Activated CD4-positive, alpha-beta T cell treated with anti-CD3 and anti-CD28 coated beads, Interleukin-2, Interleukin-6, amounts not matched to agents 100 ng/mL and 50 ng/mL, durations not matched to agents 16 hours and 8 hours (primary cell): Measurements from ENCODE around the gene ASS1.
"Not testable (repeated sequence)": the region's sequence is repeated elsewhere in the genome, so short reads cannot be mapped to it uniquely, and the experiment has no call there.

ENCODE experiments used
- DNase-seq: peaks from one replicate; pipeline ENCODE4 v3.0.0-alpha.2; 2020

The ASS1 gene

DNA sequence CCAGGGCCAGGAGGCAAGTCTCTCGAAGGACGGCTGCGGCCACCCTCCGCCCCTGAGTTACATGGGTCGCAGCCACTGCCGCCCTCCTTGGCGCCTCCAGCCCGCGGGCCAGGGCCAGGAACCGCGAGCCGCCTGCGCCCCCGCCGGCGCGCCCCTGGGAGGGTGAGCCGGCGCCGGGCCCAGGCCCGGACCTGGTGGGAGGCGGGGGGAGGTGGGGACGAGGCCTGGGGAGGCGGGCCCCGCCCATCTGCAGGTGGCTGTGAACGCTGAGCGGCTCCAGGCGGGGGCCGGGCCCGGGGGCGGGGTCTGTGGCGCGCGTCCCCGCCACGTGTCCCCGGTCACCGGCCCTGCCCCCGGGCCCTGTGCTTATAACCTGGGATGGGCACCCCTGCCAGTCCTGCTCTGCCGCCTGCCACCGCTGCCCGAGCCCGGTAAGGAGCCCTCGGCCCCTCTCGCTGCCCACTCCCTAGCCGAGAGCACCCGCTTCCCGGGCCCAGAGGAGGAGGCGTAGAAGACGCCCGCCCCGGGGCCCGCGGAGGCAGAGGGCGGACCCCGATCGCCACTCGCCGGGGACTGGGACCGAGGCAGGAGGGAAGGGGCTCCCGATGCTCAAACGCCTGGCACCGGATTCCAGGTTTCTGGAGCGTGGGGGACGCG is at the start of gene ASS1:
Gene ASS1, plus strand, starts transcription at position 397 of the 657 bp plus-strand sequence. CDS start 7,268 bp downstream, outside the sequence.
- peak; percentile 47 for DNase-seq

DNA sequence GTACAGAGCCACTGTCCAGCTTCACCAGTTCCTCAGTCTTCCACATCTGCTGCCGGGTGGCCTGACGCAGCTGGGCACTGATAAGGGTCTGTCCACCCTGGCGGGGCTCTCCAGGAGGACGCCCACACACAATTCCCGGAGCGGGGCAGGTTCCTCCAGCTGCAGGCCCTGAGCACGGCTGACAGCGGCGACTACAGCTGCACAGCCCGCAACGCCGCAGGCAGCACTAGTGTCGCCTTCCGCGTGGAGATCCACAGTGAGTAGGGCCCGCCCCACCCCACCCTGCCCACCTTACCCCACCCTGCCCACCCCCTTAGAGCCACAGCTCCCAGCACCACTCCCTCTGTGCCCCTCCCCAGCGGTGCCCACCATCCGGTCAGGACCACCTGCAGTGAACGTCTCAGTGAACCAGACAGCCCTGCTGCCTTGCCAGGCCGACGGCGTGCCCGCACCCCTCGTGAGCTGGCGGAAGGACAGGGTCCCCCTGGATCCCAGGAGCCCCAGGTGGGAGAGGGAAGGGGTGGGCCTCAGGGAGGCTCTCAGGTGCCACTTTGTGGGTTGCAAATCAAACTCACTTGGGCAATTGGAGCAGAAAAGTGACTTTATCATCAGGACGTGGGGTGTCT is 48.8 kb upstream of the ASS1 start:
- no peak for DNase-seq

DNA sequence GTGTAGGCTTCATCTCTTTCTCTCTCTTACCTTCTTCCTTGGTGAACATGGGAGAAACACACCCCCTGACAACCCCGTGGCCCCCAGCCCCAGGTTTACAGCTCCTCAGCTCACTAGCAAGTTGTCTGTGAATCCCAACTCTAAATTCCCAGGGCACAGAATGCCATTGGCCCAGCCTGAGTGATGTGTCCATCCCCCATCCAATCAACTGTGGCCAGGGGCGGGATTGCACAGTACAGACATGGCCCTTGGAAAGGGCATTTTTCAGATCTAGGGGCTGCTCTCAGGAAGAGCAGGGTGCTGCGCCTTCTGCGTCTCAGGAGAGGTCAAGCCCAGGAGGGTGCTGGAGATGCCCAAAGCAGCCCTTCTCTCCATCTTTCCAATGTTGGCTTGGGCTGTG is 48.2 kb upstream of the ASS1 start:
- DNase-seq = no peak

DNA sequence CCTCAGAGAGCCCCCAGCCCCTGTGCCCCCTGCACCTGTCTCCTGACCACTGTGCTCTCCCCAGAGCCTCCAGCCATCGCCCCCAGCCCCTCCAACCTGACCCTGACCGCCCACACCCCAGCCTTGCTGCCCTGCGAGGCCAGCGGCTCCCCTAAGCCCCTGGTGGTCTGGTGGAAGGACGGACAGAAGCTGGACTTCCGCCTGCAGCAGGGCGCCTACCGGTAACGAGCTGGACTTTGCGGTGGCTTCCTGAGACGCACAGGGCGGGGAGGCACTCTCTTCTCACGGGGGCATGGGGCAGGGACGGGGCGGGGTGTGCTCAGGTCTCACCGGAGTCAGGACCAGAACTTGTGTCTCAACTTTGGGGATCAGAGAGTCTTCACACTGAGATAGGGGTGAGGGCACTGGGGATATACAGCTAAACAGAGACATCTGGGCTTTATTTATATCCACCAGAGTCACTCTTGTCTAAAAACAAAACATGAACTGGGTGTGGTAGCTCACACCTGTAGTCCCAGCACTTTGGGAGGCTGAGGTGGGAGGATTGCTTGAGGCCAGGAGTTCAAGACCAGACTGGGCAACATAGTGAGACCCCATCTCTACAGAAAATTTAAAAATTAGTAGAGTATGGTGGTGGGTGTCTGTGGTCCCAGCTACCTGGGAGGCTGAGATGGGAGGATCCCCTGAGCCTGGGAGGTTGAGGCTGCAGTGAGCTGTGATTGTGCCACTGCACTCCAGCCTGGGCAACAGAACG is 46.1 kb upstream of the ASS1 start:
- no peak for DNase-seq

DNA sequence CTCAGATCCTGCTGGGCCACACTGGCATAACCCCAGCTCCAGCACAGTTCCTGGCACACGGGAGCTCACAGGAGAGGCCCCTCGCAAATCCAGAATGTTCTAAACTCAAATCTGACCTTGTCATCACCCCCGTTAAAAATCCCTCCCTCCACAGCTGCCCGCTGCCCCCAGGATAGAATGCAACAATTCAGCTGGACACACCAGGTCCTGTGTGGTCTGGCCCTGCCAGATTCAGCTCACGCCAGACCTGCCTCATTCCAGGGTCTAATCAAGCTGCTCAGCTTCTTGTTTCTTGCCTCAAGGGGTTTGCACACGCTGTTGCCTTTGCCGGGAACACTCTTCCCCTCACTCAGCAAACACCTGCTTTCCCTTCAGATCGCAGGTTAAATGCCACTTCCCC is 45.0 kb upstream of the ASS1 start:
- DNase-seq = no peak

DNA sequence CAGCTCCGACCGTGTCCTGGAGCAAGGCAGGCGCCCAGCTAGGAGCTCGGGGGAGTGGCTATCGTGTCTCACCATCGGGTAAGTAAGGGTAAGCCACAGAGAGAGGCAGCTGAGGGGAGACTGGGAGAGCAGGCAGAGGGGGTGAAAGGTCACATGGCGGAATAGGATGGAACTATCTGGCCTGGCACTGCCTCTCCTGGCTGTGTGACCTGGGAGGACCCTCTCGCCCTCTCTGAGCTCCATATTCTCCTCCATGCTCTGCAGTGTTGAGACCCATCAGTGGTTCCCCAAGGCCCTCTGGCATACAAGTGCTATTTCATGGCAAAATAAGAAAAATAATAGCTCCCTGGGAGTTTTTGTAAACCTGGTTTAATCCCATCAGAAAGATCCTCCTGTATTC is 43.9 kb upstream of the ASS1 start:
- no peak for DNase-seq

DNA sequence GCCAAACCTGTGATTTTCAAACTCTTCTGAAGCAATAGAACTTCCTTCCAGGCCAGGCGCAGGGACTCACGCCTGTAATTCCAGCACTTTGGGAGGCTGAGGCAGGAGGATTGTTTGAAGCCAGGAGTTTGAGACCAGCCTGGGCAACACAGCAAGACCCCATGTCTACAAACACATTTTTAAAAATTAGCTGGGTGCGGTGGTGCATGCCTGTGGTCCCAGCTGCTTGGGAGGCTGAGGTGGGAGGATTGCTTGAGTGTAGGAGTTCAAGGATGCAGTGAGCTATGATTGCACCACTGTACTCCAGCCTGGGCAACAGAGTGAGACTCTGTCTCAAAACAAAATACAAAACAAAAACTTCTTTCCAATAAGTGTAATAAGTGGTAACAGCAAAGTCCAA is 43.0 kb upstream of the ASS1 start:
- not testable (repeated sequence) for DNase-seq

DNA sequence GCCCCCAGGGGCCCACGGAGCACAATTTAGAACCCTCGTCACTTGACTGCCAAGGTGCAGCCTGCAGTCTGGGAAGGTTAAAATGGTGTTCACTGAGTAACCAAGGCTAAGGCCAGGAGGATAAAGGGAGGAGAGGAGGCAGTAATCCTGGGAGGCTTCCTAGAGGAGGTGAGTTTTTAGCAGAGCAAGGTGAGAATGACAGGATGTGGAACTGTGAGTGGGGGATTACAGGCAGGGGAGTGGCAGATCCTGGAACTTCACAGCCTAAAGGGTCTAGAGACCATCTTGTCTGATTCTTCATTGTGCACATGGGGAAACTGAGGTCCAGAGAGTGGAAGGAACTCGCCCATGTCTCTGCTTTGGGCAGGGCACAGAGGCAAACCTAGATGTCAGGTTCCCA is 42.5 kb upstream of the ASS1 start:
- DNase-seq = no peak

DNA sequence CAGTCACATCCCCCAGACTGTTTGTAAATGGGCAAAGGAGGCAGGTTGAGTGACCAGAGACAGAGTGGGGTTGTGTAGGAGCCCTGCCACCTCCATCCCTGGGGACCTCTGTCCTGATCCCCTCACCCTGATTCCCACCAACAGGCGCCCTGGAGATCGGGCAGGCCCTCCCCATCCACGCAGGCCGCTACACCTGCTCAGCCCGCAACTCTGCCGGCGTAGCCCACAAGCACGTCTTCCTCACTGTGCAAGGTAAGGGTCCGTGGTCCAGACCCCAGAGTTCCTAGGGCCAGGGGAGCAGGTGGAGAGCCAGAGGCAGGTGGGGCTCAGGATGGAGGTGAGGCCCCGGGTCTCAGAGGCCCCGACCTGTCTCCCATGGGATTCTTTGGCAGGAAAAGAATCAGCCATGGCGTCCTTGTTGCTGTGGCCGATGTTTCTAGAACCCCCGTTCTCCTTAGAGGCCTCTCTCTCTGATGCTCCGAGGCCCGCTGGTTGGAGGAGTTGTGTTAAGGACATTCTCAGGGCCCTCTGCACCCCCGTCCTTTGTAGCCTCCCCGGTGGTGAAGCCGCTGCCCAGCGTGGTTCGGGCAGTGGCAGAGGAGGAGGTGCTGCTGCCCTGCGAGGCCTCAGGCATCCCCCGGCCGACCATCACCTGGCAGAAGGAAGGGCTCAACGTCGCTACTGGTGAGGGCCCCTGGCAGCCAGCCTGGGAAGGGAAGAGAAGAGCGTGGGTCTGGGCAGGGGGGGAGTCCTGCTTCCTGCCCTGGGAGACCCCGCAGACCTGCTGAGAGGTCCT is 41.9 kb upstream of the ASS1 start:
- no peak for DNase-seq

DNA sequence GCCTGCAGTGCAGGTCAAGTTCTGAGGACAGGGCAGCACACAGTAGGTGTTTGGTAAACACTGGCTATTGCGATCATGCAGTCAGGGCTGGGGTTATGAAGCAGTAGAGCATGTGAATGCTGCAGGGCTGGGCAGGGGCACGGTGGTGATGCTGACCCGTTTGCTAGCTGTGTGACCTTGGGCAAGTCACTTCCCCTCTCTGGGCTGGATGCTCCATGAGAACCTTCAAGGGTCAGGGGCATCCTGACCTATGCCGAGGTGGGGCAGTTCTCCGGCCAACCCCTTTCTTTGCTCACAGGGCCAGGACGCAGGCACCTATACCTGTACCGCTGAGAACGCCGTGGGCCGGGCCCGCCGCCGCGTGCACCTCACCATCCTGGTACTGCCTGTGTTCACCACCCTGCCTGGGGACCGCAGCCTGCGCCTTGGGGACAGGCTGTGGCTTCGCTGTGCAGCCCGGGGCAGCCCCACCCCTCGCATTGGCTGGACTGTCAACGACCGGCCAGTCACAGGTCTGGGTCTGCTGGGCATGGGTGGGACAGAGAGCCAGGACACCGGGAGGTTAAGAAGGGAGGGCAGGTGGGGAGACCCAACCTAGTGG is 39.0 kb upstream of the ASS1 start:
- DNase-seq = no peak

DNA sequence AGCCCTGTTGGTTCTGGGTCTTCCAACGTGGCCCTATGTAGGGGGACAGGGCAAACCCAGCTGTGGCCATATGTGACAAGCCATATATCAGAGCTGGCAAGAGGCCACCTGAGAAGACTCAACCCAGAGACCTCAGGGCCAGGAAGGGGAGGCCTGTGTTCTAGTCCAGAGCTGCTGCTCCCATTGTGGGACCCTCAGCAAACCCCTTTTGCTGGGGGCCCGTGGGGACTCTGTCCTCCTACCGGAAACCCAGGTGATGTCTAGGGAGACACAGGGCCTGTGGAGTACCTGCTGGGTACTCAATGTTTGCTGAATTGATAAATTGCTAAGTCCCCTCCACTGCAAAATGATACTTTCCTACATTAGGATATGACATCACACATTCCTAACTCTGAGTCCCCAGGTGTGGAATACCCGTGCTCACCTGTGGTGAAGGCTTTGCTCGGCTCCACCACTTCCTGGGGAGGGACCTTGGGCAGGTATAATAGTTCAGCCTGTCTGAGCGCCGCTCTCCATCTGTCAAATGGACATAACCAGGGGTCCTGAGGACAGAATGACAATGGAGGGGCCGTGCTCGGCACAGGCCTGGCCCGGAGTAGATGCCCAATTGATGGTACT is 38.4 kb upstream of the ASS1 start:
- no peak for DNase-seq

DNA sequence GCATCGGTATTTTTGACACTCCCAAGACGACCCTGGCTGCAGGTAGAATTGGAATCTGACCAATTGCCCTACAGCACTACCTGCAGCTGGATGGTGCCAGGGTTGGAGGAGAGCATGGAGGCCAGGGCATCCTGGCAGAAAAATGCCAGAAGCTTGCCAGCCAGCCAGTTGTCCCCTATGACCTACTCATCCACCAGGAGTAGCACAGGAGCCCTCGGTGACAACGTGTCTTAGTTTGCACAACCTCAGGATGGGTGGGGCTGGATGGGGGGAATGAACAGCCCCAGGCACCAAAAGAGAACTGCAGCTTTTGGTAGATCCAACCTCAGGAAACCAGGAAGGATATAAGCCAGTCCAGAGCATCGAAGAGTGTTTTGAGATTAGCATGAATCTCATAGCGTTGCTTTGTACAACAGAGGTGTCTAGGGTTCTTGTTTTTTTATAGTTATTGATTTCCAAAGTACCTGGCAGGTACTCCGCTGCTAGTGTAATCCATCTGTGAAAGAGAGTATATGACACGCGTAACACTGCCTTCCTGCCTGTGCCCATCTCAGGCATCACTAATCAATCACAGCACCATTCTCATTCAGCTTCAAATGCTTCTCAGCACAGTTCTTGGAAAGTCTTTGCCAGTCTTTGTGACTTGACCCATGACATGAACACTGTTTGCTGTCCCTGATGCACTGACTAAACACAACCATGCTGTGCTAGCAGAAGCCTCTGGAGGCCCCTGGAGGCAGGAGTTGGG is 36.7 kb upstream of the ASS1 start:
- no peak for DNase-seq

DNA sequence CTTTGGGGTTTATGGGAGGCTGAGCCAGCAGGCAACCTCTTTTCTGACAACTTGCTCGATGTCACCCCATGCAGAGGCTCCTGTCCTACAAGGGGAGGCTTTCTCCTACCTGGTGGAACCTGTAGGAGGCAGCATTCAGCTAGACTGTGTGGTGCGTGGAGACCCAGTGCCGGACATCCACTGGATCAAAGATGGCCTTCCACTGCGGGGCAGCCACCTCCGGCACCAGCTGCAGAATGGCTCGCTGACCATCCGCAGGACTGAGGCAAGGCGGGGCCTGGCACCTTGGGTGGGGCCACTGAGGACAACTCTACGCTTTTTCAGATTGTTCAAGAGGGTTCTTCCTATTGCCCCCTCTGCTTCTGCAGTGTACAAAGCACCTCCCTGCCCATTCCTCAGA is 36.1 kb upstream of the ASS1 start:
- DNase-seq = no peak

DNA sequence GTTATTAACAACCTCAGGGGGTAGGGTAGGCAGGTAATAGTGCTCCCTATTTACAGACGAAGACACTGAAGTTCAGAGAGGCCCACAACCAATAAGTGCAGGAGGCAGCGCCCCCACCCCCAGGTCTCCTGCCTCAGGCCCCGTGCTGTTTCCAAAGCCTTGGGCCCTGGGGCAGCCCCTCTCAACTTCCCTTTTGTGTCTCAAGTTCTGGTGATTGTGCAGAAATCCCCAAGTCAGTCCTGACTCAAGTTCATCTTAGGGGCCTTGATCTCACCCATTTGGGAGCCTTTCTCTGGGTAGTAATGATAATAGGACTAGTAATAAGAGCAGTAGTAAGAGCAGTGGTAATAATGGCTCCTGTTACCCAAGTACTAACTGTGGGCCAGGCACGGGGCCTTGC is 35.5 kb upstream of the ASS1 start:
- no peak for DNase-seq

DNA sequence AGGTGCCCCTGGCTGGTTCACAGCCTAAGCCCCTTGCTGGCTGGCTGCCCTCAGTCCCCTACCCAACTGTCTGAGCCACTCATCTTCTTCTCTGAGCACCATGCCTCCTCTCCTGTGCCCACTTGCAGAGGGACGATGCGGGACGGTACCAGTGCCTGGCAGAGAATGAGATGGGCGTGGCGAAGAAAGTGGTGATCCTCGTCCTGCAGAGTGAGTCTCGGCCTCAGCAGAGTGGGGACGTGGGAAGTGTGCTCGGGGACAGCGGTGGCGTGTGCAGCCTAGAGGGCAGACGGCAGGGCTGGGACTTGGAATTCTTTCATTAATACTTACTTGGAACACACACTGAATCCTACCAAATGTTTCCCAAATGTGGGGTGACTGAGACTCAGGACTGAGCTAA is 34.3 kb upstream of the ASS1 start:
- DNase-seq = no peak

DNA sequence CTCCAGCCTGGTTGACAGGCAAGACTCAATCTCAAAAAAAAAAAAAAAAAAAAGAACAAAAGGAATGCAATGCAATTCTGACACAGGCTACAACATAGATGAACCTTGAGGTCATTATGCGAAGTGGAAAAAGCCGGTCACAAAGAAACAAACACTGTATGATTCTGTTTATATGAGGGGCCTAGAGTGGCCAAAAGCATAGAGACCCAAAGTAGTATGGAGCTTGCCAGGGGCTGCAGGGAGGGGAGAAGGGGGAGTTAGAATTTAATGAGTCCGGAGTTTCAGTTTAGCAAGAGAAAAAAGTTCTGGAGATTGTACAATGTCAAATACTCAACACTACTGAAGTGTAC is 33.2 kb upstream of the ASS1 start:
- DNase-seq = no peak

DNA sequence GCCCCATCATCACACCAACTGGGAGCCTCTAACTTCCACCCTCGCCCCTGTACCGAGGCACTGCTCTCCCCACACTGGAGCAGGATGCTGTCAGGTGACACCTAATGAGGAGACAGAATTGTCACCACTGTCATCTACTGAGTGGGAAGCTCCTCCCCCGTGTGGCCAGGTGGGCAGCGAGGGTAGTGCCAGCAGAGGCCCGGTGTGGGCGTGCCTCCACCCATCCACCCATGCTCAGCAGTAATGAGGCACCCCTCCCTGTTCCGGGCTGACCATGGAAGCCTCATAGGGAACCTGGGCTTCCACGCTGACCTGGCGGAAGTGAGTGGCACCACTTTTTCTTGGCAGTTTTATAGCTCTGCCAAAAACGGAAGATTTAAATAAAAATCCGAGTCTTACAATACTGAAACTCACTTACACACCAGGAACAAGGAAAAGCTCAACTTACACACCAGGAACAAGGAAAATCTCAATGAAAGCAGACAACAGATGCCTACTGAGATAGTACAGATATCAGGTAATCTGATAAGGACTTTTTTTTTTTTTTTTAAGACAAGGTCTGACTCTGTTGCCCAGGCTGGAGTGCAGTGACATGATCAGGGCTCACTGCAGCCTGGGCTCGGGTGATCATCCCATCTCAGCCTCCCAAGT is 30.6 kb upstream of the ASS1 start:
- no peak for DNase-seq

DNA sequence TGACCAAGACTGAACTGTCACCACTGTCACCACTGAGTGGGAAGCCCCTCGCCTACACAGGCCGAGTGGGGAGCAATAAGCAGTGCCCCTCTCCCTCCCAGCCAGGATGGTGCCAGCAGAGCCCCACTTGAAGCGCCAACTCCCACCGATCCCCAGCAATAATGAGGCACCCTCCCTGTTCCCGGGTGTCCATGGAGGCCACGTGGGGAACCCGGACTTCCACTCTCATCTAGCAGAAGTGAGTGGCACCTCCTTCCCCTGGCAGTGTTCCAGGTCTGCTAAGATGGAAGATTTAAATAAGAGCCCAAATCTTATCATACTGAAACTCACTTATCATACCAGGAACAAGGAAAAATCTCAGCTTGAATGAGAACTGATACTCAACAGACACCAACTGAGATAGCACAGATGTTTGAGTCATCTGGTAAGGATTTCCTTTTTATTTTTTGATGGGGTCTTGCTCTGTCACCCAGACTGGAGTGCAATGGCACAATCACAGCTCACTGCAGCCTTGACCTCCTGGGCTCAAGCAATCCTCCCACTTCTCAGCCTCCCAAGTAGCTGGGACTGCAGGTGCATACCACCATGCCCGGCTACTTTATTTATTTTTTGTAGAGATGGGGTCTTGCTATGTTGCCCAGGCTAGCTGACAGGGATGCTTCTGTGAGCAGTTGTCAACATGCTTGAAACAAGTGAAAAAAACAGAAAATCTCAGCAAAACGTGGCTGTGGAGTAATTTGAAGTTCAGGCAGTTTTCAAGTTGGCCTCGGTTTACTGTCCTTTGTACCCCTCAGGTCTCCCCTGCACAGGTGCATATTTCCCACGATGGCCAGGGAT is 29.6 kb upstream of the ASS1 start:
- no peak for DNase-seq

DNA sequence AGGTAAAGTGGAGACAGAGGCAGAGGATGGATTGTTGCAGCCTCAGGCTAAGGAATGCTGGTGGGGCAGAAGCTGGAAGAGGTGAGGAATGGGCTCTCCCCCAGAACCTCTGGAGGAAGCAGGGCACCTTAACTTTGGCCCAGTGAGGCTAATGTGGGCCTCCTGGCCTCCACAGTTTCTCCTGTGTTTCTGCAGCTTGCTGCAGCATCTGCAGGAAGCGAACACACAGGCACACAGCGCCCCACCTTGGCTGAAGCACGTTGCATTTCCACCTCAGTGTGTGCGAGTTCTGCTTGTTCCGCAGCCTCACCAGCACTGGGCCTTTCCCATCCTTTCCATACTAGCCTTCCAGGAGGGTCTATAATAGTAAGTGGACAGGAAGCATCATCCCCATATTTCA is 27.2 kb upstream of the ASS1 start:
- DNase-seq = no peak

DNA sequence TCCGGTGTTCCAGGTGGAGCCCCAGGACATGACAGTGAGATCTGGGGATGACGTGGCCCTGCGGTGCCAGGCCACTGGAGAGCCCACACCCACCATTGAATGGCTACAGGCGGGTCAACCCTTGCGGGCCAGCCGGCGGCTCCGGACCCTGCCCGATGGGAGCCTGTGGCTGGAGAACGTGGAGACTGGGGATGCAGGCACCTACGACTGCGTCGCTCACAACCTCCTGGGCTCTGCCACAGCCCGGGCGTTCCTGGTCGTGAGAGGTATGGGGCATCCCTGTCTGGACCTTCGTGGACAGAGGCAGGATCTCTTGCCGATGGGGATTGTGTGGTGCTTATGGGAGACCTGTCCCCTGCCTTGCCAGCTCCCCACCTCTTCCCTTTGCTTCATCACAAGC is 26.0 kb upstream of the ASS1 start:
- DNase-seq = no peak
